GM18909 (cell line): ENCODE measurements around the gene ASTN2.

Source experiments
- ATAC-seq: cut with Tn5 transposase; IDR thresholded peaks from one replicate; pipeline ENCODE4 v1.9.1; 2021; ENCODE audit warnings: mild to moderate bottlenecking; ENCODE audit not compliant: unreplicated experiment, poor library complexity

Gene ASTN2

DNA sequence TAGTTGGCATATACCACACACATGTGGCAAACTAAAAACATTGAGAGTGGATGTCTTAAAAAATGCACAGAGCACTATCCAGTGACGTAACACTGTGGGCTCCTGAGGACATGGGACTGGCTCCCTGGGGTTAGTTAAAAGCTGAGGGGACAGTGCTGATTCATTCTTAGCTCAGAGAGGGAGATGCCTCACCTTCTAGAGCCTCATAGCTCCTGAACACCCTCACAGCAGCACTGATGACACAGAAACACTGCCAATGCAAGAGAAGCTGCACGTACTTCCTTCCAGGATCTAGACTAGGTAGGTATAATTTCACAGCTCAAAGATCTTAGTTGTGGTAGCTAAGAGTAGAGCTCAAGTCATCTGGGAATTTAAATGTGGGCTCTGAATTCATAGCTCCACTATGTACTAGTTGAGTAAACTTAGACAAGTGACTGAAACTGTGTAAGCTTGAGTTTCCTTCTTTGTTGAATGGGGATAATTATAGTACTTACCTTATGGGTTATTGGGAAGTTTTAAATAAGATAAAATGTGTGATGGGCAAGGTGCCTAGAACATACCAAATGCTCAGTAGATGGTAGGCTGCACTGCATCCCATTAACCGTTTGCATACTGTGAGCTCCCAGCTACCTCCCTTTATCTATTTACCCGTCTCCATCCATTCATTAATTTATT is 279.9 kb downstream of the ASTN2 start:
- no peak for ATAC-seq

DNA sequence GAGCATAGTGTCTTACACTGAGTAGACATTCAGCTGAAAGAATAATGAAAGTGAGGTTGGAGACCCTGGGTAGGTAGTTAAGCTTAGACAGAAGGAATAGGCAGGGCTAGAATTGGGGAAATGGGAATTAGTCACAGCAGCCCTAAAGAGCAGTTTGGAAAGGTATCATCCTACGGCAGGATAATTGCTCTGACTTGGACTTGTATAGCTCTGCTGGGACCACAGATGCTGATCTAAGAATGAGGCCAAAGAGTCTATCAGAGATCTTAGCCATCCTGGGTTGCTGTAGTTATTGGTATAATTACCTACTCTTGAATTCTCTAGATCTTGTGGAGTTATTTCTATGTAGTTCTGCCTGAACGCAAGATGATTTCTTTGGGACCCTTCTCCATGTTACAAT is 288.0 kb downstream of the ASTN2 start:
- ATAC-seq = no peak

DNA sequence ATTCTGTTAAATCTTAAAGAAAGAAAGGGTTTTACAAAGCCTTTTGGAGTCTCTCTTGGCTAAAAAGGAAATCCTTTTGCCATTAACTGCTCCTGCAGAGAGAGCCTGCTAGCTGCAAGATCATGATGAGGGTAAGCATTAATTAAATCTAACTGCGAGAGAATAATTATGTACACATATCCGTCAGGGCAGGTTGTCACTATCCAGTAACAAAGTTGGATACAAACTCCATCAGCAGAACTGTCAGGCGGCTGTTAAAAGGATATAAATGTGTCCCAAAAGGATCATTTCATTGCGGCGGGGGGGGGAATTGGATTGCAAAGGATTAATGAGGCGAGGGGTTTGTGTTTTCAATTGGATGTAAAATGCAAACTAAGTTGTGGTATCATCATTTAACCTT is 289.3 kb downstream of the ASTN2 start:
- ATAC-seq = no peak

DNA sequence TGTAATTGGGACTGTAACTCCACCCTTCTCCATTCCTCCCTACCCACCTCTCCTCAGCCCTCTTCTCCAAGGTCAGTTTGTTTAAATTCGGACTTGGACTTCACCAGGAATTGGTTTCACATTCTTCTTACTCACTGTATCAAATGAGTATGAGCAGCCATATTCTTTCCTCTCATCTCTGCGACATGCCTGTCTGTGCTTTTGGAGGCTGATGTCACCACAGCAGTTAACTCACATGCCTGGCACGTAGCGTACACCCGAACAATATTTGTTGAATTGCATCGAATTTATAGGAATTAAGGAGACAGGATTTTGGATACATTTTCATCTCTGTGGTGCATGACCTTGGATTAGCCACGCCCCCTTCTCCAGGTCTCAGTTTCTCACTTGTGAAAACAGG is 291.1 kb downstream of the ASTN2 start:
- no peak for ATAC-seq

DNA sequence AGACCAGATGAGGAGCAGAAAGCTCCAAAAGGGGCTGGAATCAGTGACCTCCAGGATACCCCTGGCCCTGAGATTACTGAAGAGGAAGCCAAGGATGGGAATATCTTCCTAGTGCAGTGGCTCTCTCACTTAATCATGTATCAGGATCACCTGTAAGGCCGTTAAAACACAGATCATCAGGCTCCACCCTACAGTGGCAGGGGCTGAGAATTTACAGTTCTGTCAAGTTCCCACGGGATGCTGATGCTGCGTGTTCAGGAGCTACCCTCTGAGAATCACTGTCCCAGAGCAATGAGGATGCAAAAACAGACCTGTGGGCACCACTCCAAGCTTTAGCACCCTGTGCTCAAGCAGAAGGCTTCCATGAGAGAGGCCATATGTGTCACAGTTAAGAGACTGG is 291.9 kb downstream of the ASTN2 start:
- ATAC-seq = no peak

DNA sequence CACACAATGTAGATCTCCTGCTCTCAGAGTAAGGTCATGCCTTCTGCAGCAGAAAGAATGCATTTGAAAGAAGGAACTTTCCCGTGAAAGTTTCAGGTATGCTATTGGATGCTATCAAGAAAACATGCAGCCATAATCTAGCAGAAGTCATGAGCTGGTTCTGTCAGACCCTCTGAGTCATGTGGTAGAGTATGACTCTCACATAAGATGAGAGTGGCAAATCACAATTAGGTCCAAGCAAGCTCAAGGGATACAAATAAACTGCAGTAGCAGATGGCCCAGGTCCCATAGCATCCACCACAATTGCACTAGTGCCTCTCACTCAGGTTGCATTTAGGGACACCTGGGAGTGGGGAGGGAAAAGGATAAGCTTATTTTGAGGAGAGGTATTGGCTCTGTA is 292.8 kb downstream of the ASTN2 start:
- no peak for ATAC-seq

DNA sequence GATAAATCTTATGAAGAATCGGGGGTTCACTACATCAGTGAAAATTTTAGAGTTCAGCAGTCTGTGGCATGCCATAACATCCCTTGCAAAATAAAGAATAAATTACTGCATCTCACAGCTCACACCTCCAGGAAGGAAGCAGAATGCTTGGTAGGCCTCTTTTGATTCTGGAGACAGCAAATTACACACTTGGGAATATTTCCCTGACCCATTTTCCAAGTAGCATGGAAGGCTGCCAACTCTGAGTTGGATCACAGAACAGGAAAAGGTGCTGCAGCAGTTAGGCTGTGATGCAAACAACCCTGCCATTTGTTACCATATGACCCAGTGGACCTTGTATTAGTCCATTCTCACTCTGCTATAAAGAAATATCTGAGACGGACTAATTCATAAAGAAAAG is 293.5 kb downstream of the ASTN2 start:
- ATAC-seq = no peak

DNA sequence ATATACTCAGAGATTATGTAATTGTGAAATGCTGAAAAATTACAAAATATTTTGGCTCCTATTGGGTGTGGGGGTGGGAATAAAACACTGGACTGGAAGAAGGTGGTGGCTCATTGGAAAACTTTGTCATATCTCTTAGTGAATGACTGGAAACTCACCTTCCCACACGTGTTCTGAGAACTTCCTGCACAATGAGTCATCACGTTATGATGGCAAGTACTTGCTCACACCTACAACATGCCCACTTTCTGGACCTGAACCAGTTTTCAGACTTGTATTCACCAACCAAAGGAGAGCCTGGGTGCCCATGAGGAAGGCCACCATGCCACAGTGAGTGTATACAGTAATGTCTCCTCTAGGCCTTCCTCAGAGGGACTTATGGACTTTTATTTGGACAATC is 294.8 kb downstream of the ASTN2 start:
- no peak for ATAC-seq

DNA sequence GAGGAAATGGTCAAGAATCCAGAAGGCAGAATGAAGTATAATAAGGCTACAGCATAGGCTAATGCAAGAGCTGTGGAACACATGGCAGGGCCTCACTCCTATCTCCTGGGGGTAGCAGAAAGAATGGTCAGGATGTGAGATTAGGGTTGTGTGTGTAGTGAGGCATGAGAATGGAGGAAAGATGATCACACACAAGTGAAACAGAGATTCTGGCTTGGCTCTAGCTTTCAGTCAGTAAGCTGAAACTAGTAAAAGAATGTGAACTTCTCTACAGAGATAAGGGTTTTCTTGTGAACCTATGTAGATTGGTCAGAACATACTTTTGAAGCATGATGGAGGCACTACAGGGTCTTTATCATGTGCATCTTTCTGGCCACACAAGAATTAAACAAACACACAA is 298.8 kb downstream of the ASTN2 start:
- peak; percentile 57 for ATAC-seq

DNA sequence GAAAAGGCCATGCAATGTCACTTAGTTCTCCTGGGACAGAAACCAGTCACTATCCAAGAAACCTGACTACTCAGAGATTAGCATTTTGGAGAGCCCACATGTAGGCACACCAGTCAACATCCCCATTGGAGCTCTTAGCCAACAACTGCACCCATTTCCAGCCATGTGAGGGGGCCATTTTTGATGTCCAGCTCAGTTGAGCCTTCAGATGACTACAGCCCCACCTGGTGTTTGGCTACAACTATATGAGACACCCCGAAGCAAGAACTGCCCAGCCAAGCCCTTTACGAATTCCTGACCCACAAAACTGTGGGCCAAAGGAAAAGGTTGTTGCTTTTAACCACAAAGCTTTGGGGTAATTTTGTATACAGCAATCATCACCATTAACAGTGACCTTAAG is 300.1 kb downstream of the ASTN2 start:
- no peak for ATAC-seq

DNA sequence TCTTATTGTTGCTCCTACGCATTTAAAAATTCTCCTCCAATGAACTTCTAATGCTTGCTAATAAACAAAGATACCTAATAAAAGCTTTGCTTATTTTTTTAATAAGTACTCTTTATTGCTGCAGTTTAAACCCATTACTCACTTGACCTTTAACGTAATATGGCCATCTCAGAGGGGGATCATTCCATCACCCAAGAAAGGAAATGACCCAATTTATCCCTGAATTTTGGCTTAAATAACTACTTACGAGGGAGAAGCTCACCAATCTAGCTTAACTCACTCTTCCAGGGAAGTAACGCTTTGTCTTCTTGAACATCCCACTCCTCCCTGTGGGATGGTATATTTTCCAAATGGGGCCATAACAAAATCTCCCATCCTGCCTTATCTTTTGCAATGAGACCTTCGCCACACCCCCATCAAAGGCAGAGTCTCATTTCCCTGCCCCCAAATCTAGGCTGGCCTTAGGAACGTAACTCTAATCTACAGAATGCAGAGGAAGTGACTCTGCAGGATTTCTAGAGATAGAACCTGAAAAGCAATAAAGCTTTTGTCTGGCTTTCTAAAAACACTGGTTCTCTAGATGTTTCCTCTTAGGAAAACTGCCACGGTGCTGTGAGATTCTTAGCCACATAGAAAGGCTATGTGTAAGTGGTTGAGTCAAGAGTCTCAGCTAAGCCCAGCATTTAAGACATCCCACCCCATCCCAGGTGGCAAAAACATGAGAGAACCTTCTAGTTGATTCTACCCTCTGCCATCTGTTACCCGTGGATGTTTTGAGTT is 310.0 kb downstream of the ASTN2 start:
- no peak for ATAC-seq

DNA sequence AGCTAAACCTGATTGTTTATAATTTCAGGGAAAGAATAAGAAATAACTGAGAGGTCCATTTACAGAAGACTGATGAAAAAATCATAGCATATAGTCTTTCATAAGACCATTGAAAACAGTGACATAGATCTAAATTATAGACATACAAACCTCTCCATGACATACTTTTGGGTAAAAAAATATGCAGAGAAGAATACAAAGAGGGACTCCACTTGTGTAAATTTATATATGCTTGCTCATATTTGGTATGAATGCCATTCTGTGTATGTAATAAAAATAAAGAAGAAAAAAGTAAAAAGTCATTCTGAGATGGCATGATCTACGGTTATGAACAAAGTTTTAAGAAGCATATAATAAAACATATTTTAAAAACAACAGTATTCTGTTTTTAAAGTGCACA is 310.7 kb downstream of the ASTN2 start:
- no peak for ATAC-seq

DNA sequence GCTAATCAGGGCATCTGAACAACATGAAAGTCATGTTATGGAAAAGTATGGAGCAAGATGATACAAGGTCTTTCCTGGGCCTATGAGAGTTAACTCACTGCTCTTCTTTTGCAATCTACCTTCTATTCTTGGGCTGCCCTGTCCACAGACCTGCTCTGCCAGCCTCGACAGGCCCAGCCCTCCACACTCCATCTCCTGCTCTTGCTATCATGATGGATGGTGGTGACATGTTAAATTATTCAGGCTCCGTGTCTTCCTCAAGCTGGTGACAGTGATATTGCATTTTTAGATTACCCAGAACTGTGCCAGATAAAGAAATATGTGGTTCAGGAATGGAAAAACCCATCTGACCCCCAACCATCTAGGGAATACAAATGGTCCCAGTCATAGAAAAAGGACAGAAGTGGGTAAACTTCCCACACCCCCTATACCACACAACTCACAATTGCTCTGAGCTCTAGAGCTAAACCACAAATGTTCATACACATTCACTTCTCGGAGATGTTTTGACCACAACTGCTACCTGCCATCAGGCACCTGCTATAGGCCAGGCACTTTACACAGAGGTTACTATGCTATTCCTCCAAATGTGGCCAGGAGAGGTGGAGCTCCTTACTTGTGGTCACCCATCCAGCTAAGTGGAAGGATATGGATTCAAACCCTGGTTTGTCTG is 311.3 kb downstream of the ASTN2 start:
- no peak for ATAC-seq

DNA sequence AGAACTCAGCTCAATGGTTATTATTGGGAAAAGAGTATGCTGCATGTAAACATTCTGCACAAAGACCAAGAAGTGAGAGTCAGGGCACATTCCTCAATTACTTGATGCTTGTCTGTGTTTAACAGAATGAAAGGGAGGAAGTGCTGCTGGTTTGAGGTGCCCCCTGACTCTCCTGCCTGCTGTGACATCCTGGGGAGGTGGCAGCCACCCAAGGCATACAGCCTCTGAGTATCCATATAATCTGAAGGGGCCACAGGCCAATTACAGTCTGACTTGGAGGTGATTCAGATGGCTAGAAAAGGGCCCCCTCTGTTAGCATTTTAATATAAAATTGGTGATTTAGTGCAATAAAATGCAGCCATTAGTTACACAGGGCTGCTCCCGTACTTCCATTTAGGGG is 313.8 kb downstream of the ASTN2 start:
- ATAC-seq = no peak

DNA sequence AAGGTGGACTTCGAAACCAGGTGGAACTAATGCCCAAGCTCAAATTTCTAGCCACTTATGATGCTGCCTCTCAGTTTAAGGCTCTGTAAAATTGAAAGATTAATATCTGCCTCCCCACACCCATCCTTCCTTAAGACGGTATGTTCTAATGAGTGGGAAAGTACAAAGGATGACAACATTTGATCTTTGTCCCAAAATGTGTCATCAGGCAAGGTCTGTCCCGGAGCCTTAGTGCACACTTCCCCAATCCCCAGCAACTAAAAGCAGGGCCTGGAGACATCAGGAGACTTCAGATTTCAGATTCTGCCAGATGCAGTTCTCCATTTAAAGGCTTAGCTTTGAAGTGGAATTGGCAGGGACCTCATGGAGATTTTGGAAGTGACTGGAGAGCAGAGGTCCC is 316.5 kb downstream of the ASTN2 start:
- ATAC-seq = no peak

DNA sequence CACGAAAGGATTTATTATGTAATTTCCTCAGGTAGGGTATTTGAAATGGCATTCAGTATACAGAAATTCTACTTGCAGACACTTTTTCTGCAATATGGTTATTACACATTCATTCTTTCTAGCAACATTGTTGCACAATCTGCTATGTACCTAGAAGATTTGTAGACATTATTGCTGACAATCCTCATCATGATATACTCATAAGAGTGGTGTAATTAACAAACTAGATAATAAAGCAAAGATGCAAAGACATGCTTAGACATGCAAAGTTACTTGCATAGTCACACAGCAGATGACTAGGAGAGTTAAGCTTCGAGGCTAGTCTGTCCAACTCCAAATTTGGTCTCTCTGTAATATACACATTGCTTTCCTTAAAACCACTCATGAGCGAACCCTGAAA is 317.1 kb downstream of the ASTN2 start:
- no peak for ATAC-seq

DNA sequence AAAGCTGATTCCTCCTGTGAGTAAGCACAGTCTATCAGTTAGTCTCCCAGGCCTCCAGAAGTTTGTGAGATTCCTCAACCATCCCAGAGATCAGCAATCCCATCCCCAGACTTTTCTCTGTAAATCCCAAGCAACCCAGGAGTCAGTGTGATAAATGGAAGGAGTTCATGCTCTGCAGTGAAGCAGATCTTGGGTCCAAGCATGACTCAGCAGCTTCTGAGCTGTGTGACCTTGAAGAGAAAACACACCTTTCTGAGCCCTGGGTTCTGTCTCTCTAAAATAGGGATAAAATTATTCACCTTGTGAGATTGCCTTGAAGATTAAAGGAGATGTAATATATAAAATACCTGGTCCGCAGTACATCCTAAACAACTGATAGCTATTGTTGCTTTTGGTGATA is 318.7 kb downstream of the ASTN2 start:
- no peak for ATAC-seq

DNA sequence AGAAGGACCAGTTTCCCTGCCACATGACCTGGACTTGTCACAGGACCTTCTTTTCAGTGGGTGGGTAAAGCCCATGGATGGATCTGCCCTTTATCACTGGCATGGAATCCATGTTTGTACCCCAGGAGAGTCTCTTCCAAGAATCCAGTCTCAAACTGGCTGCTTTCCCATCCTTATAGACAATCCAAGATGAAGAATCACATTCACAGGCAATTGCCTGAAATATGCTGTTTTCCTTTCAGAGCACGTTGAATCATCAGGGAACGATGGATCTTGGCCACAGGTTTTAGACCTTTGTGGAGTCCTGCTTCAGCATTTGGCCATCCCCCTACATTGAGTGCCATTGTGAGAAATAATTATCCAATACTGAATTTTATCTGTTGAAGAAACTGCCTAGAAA is 319.8 kb downstream of the ASTN2 start:
- ATAC-seq = no peak

DNA sequence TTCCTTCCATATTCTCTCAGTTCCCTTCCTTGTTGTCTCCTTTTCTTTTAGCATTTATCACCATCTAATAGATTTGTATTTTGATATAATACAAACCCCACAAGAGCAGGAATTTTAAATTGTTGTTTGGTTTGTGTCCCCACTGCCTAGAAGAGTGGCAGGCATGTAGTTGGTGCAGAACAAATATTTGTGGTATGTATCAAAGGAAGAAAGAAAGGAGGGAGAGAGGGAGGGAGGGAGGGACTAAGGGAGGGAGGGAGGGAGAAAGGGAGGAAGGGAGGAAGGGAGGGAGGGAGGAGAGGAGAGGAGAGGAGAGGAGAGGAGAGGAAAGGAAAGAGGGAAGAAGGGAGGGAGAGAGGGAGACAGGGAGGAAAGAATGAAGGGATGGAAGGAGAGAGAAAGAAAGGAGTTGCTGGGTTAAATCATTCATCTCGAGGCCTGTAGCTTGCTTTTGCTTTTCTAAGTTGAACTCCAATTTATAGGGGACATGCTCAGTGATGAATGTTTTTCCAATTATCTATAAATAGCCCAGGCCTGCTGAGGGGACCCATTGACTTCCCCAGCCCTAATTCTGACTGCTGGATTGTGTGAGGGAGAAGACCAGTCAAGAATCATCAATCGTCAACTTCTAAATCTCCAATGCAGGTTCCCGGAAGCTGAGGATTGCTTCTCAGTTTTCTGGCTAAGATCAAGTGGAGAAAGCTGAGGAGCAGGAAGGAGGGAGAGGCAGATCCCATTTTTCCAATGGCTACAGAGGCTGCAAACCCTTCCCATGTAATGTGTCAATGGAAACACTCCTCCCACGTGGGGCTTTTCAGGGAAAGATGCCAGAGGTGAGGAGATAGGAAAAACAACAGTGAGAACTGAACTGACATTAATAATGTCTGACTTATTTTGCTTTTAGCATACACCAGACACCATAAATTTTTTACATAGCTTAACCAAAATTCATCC is 320.7 kb downstream of the ASTN2 start:
- no peak for ATAC-seq

DNA sequence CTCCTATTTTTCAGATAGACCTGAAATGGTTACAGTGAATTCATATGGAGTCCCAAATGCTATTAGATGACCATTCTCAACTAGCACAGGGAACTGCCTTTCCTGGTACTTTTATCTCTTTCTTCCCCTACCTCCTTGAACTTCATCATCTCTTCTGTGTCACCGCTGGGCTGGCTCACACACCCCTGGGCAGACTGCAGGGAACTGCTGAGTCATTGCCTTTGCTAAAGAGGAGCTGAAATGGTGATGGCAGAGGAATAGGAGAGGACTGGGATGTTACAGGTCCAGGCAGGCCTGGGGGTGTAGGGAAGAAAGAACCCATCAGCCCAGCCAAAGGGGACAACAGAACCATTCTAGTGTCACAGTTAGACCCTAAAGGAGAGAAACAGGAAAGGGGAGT is 322.3 kb downstream of the ASTN2 start:
- ATAC-seq = no peak

DNA sequence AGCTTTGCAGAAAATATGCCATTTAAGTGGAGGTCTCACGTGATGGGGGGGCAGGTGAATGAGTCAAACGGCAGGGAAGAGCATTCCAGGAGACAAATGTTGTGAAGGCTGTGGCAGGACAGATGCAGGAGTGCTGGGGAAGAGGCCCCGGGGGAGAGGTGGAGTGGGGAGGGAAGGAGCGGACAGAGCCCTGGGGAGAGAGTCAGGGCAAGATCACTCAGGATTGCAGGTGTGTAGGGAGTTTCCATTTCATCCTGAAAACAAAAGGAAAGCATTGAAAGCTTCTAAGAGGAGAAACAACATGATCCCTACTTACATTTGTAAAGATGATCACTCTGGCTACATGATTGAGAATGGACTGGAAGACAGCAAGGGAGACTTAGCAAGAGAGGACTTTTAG is 323.3 kb downstream of the ASTN2 start:
- no peak for ATAC-seq
